HL-60 (cell line): ENCODE measurements around the gene CTIF.

Experiments
- DNase-seq, 2 experiments: peaks; one replicate each; pipeline ENCODE4 v3.0.0-alpha.2; 2010 to 2020; ENCODE audit warnings: low read depth in 1 of 2, low spot score in 1 of 2
- H3K27ac ChIP-seq: fragments of 250-450 bp; sonication (Bioruptor Pico); replicated peaks from 2 replicates; pipeline ENCODE4 v1.5.1; 2020; ENCODE audit warnings: mild to moderate bottlenecking, moderate library complexity
- H3K27me3 ChIP-seq: fragments of 250-450 bp; sonication (Bioruptor Pico); 2 replicates; pipeline ENCODE4 v1.5.1; 2021; ENCODE audit warnings: mild to moderate bottlenecking, moderate library complexity; ENCODE audit not compliant: insufficient read depth, poor library complexity, severe bottlenecking
- H3K4me3 ChIP-seq: replicated peaks from 2 replicates; pipeline ENCODE4 v1.5.1; 2011; ENCODE audit warnings: mild to moderate bottlenecking, control low read depth, low read length; ENCODE audit not compliant: insufficient read depth
- GABPA ChIP-seq: IDR thresholded peaks from 2 replicates; pipeline ENCODE4 v1.6.1; 2012; ENCODE audit warnings: low read depth
- POLR2AphosphoS5 ChIP-seq: IDR thresholded peaks from 2 replicates; pipeline ENCODE4 v1.6.1; 2012; ENCODE audit warnings: low read depth
- SPI1 ChIP-seq: IDR thresholded peaks from 2 replicates; pipeline ENCODE4 v1.6.1; 2012; ENCODE audit warnings: low read depth, mild to moderate bottlenecking, borderline replicate concordance
- TF ChIP-seq, protein P1 (sequence below): IDR thresholded peaks from one replicate; pipeline ENCODE4 v1.5.1; 2011; ENCODE audit warnings: low read length, control low read depth, inconsistent platforms; ENCODE audit not compliant: insufficient read depth
- TF ChIP-seq, protein P2 (sequence below): IDR thresholded peaks from 2 replicates; pipeline ENCODE4 v1.6.1; 2012; ENCODE audit warnings: low read depth; ENCODE audit not compliant: insufficient replicate concordance

Gene CTIF

DNA sequence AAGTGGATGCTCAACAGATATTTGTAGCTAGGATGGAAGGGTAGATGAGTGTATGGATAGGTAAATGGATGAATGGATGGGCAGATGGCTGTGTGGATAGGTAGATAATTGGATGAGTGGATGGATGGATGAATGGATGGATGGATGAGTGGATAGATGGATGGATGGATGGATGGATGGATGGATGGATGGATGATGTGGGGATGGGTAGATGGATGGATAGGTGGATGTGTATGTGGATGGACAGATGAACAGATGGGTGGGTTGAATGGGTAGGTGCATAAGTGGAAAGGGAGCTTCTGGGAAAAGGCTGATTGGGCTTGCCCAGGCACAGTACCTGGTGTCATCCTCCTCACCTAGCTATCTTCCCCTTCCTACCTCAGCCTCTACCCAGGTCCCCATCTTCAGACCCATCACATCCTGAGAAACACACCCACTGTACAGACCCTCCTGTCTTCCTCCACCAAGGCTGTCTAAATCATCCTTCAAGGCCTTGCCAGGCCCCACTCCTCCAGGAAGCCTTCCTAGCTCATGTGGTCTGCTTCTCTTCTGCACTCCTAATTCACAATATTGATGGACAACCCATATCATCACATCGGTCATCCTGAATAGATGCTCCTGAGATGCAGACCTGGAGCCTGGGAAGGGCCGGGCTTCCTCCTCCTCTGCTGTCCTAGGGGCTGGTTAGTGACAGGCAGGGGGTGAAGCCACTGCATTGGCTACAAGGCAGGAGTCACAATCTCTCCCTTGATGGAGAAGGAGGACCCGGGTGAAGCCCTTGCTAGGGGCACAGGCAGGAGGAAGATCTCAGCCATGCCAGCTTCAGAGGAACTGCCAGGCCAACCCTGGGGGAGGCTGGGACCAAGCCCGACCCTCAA lies 362.6 kb downstream of the CTIF start:
- Histone ChIP-seq H3K27me3 (no peaks in the 10 kb centered on the region), H3K27ac (0 out of 2 replicates have a peak overlapping the region, but pooled peaks have one; percentile 3), H3K4me3 (no peak overlapping the region)
- TF ChIP-seq GABPA (no peak), POLR2AphosphoS5 (no peak), SPI1 (no peak)
- TF ChIP-seq, protein P1, sequence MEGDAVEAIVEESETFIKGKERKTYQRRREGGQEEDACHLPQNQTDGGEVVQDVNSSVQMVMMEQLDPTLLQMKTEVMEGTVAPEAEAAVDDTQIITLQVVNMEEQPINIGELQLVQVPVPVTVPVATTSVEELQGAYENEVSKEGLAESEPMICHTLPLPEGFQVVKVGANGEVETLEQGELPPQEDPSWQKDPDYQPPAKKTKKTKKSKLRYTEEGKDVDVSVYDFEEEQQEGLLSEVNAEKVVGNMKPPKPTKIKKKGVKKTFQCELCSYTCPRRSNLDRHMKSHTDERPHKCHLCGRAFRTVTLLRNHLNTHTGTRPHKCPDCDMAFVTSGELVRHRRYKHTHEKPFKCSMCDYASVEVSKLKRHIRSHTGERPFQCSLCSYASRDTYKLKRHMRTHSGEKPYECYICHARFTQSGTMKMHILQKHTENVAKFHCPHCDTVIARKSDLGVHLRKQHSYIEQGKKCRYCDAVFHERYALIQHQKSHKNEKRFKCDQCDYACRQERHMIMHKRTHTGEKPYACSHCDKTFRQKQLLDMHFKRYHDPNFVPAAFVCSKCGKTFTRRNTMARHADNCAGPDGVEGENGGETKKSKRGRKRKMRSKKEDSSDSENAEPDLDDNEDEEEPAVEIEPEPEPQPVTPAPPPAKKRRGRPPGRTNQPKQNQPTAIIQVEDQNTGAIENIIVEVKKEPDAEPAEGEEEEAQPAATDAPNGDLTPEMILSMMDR = no peak
- TF ChIP-seq, protein P2, sequence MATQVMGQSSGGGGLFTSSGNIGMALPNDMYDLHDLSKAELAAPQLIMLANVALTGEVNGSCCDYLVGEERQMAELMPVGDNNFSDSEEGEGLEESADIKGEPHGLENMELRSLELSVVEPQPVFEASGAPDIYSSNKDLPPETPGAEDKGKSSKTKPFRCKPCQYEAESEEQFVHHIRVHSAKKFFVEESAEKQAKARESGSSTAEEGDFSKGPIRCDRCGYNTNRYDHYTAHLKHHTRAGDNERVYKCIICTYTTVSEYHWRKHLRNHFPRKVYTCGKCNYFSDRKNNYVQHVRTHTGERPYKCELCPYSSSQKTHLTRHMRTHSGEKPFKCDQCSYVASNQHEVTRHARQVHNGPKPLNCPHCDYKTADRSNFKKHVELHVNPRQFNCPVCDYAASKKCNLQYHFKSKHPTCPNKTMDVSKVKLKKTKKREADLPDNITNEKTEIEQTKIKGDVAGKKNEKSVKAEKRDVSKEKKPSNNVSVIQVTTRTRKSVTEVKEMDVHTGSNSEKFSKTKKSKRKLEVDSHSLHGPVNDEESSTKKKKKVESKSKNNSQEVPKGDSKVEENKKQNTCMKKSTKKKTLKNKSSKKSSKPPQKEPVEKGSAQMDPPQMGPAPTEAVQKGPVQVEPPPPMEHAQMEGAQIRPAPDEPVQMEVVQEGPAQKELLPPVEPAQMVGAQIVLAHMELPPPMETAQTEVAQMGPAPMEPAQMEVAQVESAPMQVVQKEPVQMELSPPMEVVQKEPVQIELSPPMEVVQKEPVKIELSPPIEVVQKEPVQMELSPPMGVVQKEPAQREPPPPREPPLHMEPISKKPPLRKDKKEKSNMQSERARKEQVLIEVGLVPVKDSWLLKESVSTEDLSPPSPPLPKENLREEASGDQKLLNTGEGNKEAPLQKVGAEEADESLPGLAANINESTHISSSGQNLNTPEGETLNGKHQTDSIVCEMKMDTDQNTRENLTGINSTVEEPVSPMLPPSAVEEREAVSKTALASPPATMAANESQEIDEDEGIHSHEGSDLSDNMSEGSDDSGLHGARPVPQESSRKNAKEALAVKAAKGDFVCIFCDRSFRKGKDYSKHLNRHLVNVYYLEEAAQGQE = no peak
- no peak for DNase-seq

DNA sequence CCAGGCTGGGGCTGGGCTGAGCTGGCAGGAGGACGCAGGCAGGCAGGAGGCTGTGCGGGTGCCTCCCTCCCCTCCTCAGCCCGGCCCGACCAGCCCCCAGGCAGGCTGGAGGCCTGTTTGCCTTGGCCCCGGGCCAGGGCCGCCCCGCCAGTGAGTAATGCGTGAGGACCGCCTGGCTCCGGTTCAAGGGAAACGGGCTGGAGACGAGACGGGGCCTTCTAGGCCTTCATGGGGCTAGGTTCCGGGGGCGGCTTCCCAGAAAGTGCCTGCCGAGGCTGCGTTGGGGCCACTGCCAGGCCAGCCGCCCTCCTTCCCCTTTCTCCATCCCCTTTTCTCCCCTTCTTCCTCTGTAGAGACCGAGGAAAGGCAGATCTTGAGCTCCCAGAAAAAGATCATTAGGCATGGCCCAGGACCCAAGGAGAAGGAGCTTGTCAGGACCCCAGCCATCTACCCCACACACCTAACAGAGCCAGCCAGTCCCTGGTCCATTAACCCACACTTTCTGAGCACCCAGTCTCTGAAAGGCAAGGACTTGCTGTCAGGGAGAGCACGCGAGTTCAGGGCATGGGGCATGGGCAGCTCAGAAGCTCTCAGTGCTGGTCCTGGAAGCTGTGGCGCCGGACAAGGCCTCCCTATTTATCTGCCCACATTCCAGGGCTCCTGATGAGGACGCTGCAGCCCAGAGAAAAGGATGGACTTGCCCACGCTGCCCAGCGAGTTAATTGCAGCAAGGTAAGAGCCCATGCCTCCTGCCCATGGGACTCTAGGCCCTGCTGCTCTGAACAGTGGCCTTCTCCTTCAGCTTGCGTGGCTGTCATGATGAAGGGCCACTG lies 363.4 kb downstream of the CTIF start:
- TF ChIP-seq GABPA (no peak), POLR2AphosphoS5 (no peak), SPI1 (no peak)
- TF ChIP-seq, protein P2 = no peak
- TF ChIP-seq, protein P1 = no peak
- DNase-seq = peak in 1 of 2 experiments; percentile 46
- no peaks in the 10 kb centered on the region for H3K27me3 ChIP-seq
- peak overlapping the region; percentile 3; the same call in 1 of the 2 replicates for H3K27ac ChIP-seq
- no peak overlapping the region for H3K4me3 ChIP-seq

DNA sequence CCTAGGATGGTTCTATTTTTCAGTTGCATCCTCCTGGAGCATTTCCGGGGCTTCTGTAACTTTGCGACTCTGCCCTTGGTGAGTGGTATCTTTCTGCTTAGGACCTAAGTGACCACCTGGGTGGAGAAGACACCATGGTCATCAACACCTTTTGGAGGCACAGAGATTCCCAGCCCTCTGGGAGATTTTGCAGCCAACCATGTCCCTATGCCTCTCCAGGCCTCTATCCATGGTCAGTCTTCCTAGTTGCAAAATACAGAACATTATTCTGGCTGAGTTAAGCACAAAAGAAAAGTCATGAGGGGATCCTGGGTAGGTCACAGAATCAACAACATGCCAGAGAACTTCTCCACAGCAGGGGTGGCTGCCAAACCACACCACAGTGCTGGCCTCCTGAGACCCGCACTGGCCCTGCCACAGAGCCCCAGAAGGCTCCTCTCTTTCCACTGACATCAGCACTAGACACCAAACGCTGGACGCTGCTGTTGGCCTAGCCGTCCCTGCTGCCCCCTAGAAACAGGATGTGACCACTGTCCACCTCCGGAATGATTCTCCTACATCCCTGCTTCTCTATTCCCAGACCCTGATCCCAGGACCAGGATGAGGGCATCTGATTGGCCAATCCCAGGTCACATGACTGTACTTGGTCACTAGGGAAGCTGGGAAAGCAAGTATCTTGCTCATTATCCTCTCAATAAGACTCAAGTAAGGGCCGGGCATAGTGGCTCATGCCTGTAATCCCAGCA lies 364.2 kb downstream of the CTIF start:
- no peak for TF ChIP-seq POLR2AphosphoS5
- no peak for TF ChIP-seq GABPA
- no peak for TF ChIP-seq SPI1
- TF ChIP-seq, protein P1 = no peak
- TF ChIP-seq, protein P2 = no peak
- H3K27ac ChIP-seq = no peak overlapping the region

More for the DNA sequence above, 364.2 kb downstream of the CTIF start:
- Histone ChIP-seq H3K4me3 (no peak overlapping the region), H3K27me3 (no peaks in the 10 kb centered on the region)
- DNase-seq = no peak
